Measurements from ENCODE around the gene DNAAF5. TPM values are rescaled to one million over a fixed set of nuclear protein-coding genes. Genes with fewer than 3 reads are reported as not detected.

The DNAAF5 gene
- total and polyA plus RNA-seq, 9 of the 15 experiments (the other 6 are each of a cell fraction or from before 2014, with no cell fraction given): 3.1 to 69.7 (median 19.1) TPM

DNA sequence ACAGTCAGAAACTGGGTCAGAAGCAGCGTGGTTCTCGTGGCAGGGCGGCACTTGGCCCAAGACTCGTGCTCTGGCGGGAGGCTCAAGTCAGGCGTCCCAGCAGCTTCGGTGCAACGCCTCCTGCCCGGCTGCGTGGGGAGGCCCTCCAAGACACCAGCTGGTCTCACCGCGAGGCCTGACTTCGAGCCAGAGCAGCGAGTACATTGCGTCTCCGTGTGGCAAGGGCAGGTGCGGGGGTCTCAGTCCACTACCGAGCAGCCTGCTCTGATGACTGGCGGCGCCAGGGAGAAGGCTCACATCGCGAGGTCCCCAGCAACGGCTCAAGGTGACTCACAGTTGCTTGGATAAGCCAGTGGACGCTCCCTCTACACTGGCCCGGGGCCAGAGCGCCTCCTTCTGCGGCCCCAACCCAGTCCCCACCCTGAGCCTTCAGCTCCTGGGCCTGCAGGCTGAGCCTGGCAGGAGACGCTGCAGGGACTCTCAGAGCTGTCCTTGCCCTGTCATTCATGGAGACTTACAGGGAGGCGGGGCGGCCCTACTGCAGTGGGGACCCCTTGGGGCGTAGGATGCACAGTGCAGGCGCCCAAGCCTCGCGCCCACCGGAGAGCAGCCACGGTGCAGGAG lies 42.5 kb downstream of the DNAAF5 start:
- H3K4me3 ChIP-seq: no peak overlapping the region
- peaks cover 79% of the 10 kb centered on the region; the same call in 2 of the 3 replicates for H3K36me3 ChIP-seq (ENCODE audit: control insufficient read depth, insufficient read depth, low read length)
- POLR2A ChIA-PET: no interaction called here
- WGBS (ENCODE audit: insufficient coverage, low coverage, missing lambda C conversion rate): 85% methylated on average over 30 of the region's 36 CpGs
- no peak overlapping the region for H3K4me2 ChIP-seq (ENCODE audit: insufficient read depth, low read length)
- no peaks in the 10 kb centered on the region for H3K79me2 ChIP-seq (ENCODE audit: control insufficient read depth, insufficient read depth, low read length)
- in situ Hi-C loops (cut with MboI): no loop called here
- H4K20me1 ChIP-seq (replicated peaks; ENCODE audit: control insufficient read depth, insufficient read depth, low read length): no peaks in the 10 kb centered on the region
- no TSS peak for BruUV-seq (replicated peaks)
- no peaks in the 10 kb centered on the region for H3K27me3 ChIP-seq (ENCODE audit: control insufficient read depth in 2 of 2, insufficient read depth in 2 of 2, low read length in 2 of 2)
- ATAC-seq (peak; percentile 66), DNase-seq (ENCODE audit: extremely low read depth in 1 of 4, low spot score in 3 of 4) (peak; percentile 12 to 44 (median 32)), FAIRE-seq (no peak)
- H3K9me1 ChIP-seq (ENCODE audit: control insufficient read depth, insufficient read depth, low read length): no peaks in the 10 kb centered on the region
- H3K27ac ChIP-seq (ENCODE audit: extremely low read depth, low read depth, low read length): no peak overlapping the region
- peaks cover 0 to 16% of the 10 kb centered on the region in 2 experiments; a peak in 2 of 5 replicates for H3K4me1 ChIP-seq (replicated peaks in 1 of 2; ENCODE audit: control insufficient read depth in 2 of 2, insufficient read depth in 2 of 2, low read length in 2 of 2)
- TF ChIP-seq ZNF263 (CRISPR knock-in tag; IDR thresholded peaks at IDR 0.05; ENCODE audit: borderline replicate concordance) (no peak), NFIC (IDR thresholded peaks at IDR 0.05) (peak; percentile 11; the same call in 1 of the 2 replicates), PKNOX1 (IDR thresholded peaks at IDR 0.05) (peak; percentile 24; the same call in 1 of the 2 replicates), CTCF (IDR thresholded peaks at IDR 0.05 in 2 of 3, conservative IDR thresholded peaks at IDR 0.05 in 1 of 3; ENCODE audit: insufficient read depth in 2 of 3, low read depth in 1 of 3, low read length in 3 of 3) (peak in 1 of 3 experiments; percentile 38; a peak in 1 of 6 replicates), ELF4 (CRISPR knock-in tag; IDR thresholded peaks at IDR 0.05) (no peak)
- TF ChIP-seq, protein P1, sequence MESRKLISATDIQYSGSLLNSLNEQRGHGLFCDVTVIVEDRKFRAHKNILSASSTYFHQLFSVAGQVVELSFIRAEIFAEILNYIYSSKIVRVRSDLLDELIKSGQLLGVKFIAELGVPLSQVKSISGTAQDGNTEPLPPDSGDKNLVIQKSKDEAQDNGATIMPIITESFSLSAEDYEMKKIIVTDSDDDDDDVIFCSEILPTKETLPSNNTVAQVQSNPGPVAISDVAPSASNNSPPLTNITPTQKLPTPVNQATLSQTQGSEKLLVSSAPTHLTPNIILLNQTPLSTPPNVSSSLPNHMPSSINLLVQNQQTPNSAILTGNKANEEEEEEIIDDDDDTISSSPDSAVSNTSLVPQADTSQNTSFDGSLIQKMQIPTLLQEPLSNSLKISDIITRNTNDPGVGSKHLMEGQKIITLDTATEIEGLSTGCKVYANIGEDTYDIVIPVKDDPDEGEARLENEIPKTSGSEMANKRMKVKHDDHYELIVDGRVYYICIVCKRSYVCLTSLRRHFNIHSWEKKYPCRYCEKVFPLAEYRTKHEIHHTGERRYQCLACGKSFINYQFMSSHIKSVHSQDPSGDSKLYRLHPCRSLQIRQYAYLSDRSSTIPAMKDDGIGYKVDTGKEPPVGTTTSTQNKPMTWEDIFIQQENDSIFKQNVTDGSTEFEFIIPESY (CRISPR knock-in tag; IDR thresholded peaks at IDR 0.05): peak; percentile 98
- no peaks in the 10 kb centered on the region for H3K9me3 ChIP-seq (replicated peaks; ENCODE audit: control insufficient read depth, insufficient read depth, low read depth, low read length)
- CTCF ChIA-PET (ENCODE audit: low intra/inter-chr PET ratio): no interaction called here
- H2AFZ ChIP-seq (ENCODE audit: low read depth, low read length): no peak overlapping the region
- no peak overlapping the region; a peak in 1 of 4 replicates for H3K9ac ChIP-seq (ENCODE audit: insufficient read depth in 1 of 2, low read depth in 2 of 2, low read length in 2 of 2)
- intact Hi-C loops (cut with micrococcal nuclease): no loop called here

All from K562 (cell line).